Articular chondrocyte of knee joint (primary cell): ENCODE data around the gene MTF1. TPM values are rescaled to one million over a fixed set of nuclear protein-coding genes. Genes with fewer than 3 reads are reported as not detected.

ENCODE experiments used
- small RNA-seq: library from RNA; depleted of rRNA; stranded (forward); fragments of <200 nt; gene quantifications from one replicate; pipeline ENCODE3, GENCODE V24; 2012
- total RNA-seq: library from RNA; depleted of rRNA; stranded (reverse); fragments of >200 nt; gene quantifications from 2 replicates; pipeline ENCODE4 v1.2.3, GENCODE V29; 2012

MTF1 gene
- 4.3 and 4.6 TPM in 2 replicates for total RNA-seq

DNA sequence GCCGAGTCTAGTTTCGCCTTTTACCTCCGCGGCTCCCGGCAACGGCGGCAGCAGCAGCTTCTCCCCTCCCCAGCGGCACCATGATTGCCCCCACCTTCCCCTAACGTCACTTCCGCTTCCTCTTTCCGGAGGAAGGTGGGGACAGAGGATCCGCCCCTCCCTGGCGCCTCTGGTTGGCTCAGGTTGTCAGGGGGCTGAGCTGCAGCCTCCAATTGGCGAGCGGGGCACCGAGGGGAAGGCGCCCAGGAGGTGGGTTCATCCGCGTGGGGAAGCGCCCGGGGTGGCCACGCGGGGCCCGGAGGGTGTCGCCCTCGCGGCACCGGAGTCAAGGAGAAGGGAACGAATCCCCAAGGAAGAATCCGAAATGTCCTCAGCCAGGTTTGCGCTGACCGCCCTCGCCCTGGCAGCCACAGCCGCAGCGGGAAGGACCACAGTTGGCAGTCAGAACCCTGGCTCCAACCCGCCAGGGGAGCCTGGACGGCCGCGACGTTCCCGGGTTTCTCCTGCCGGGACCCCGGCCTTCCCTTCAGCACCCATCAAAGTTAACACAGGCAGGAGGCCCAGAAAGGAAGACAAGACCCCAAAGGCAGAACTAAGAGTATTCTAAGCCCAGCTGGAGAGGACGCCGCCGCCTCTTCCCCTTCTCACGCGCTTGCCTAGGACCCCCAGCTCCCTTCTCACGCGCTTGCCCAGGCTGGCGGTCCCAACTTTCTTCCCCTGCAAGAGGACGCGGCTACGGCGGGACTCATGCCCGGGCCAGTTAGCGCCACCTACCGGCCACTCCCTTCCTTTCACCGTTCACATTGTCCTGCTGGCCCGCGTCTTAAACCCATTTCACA is at the start of gene MTF1:
MTF1 (minus strand) TSS at position 86 of the 839 bp plus-strand sequence. CDS start 1,934 bp downstream, outside the sequence.

DNA sequence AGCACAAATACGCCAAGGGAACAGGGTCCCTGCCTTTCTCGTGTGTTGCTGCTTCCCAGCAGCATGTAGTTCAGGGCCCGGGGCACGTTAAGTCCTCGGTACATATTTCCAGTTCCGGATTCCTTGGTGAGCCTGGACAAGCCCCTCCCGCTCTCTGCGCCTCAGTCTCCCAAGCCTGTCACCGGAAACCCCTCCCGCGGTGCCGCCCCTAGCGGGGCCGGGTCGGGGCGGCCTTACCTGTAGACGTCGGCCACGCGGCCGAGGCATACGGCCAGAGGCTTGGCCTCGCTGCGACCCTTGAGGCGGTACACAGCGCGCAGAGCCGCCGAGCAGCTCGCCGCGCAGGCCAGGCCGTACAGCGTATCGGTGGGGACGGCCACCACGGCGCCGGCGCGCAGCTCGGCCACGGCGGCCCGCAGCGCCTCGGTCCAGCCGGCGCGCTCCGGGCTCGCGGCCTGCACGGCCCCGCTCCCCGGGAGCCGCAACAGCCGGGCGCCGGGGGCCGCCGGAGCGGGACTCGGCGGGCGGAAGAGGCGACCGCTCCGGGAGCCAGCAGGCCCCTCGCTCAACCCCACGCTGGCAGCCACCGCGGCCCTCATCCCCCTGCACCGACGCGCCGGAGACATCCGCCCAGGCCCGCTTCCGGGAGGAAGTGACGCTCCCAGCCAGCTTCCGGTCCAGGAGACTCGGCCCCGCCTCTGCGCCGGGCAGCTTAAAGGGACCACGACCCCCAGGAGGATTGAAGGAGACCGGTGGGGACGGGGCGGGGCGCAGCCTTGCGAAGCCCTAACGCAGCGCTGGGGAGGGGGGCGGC is 51.6 kb downstream of the MTF1 start, which contains the start of the genes C1orf122 and YRDC:
C1orf122 (plus strand) TSS at position 236 of the 814 bp plus-strand sequence. CDS start 615 bp downstream, outside the sequence.
YRDC (minus strand) TSS at position 654 of the 814 bp plus-strand sequence; CDS start at position 626, 28 bp downstream.

DNA sequence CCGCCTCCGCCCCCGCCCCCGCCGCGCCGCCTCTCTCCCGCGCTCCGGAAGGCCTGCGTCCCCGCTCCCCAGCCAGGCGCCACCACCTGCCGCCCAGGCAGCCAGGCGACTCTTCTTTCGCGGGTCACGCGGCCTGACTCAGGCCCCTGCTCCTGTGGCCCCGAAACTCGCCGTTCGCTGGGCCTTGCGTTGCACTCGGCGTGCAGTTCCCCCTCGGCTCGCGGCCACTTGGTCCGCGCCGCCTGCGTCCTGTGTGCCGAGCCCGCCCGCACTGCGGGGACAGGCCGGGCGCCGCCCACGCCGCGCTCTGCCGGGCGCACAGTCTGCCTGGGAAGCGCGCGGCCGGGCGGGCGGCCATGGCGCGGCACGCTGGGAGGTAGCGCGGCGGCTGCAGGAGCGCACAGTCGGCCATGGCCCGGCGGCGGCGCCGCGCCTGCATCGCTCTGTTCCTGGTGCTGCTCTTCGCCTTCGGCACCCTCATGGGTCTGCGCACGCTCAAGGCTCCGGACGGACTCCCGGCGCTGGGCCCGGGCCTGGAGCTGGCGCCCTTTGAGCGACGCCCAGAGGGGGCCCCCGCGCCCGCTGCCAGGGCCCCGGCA is 65.5 kb downstream of the MTF1 start, which contains the start of gene MANEAL:
MANEAL (plus strand) TSS at position 75 of the 599 bp plus-strand sequence; CDS start at position 411, 336 bp downstream.

DNA sequence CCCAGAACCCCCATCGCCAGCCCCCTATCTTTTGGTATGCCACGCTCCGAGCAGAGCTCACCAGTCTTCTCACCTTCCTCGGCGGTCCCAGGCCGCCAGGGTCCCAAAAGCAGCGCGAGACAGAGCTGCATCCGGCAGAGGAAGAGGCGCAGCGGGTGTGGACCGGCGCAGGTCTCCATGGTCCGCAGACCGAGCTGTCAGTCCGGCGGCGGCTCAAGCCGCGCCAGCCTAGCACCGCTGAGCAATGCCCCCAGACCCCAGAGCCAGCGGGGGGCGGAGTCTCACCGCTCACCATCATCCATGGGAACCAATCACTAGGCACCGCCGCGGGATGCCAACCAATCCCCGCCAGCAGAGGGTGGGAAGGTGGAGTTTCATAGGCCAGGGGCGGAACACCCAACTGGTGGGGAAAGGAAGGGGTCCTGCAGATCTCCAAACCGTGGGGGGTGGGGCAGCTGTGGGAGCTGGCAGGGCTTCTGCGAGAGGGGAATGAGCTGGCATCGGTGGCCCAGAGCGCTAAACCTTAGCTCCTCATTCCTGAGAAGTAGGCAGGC is 94.4 kb downstream of the MTF1 start, which contains the start of gene EPHA10:
EPHA10 (minus strand) TSS at position 233 of the 554 bp plus-strand sequence; CDS start at position 179, 54 bp downstream.

Small RNA genes lying within 50 kb of the gene (small RNA-seq; reads per million reads assigned to genes)
- not detected for gene RF00092
- gene RNU6-584P = not detected

Other genes starting within 250 kb of the MTF1 start
- 0.11 and 0.13 TPM in 2 replicates for gene RSPO1, start 224.7 kb downstream of the MTF1 start, total RNA-seq
- 6.5 and 10.4 TPM in 2 replicates for gene CDCA8, start 167.1 kb downstream of the MTF1 start, total RNA-seq
- gene EPHA10, start 94.5 kb downstream of the MTF1 start, total RNA-seq = not detected in 2 replicates
- 0.65 and 0.76 TPM in 2 replicates for gene MANEAL, start 65.7 kb downstream of the MTF1 start, total RNA-seq
- gene C1orf122, start 51.8 kb downstream of the MTF1 start, total RNA-seq = 20.5 and 51.2 TPM in 2 replicates
- 6.9 and 9.0 TPM in 2 replicates for gene YRDC, start 51.4 kb downstream of the MTF1 start, total RNA-seq
- gene INPP5B, start 87.5 kb upstream of the MTF1 start, total RNA-seq = 31.0 and 31.8 TPM in 2 replicates
- 74.0 and 78.4 TPM in 2 replicates for gene SF3A3, start 130.4 kb upstream of the MTF1 start, total RNA-seq
- gene FHL3, start 145.9 kb upstream of the MTF1 start, total RNA-seq = 14.5 and 14.8 TPM in 2 replicates
- 49.7 and 52.2 TPM in 2 replicates for gene UTP11, start 153.1 kb upstream of the MTF1 start, total RNA-seq
- under 0.01 TPM in 1 of 2 replicates, not detected in the other for gene POU3F1, start 187.2 kb upstream of the MTF1 start, total RNA-seq